SJSA1 (cell line): ENCODE measurements around the gene CEP128. TPM values are rescaled to one million over a fixed set of nuclear protein-coding genes. Genes with fewer than 3 reads are reported as not detected.

Experiments used
- DNase-seq, 2 experiments: peaks; one replicate each; pipeline ENCODE4 v3.0.0-alpha.2; 2015 to 2020; ENCODE audit warnings: low spot score in 2 of 2, low read depth in 1 of 2
- H3K27ac ChIP-seq: fragments of 250-450 bp; sonication (Bioruptor Pico); 2 replicates; pipeline ENCODE4 v1.5.1; 2020; ENCODE audit warnings: mild to moderate bottlenecking, moderate library complexity
- H3K27me3 ChIP-seq: fragments of 250-450 bp; sonication (Bioruptor Pico); replicated peaks from 2 replicates; pipeline ENCODE4 v1.5.1; 2020; ENCODE audit warnings: mild to moderate bottlenecking, moderate library complexity
- H3K36me3 ChIP-seq: fragments of 250-450 bp; sonication (Bioruptor Pico); 2 replicates; pipeline ENCODE4 v1.5.1; 2020; ENCODE audit warnings: mild to moderate bottlenecking
- H3K4me1 ChIP-seq: fragments of 250-450 bp; sonication (Bioruptor Pico); replicated peaks from 2 replicates; pipeline ENCODE4 v1.6.1; 2021; ENCODE audit warnings: mild to moderate bottlenecking
- H3K4me3 ChIP-seq: fragments of 250-450 bp; sonication (Bioruptor Pico); 2 replicates; pipeline ENCODE4 v1.5.1; 2020; ENCODE audit warnings: mild to moderate bottlenecking
- H3K9me3 ChIP-seq: fragments of 250-450 bp; sonication (Bioruptor Pico); replicated peaks from 2 replicates; pipeline ENCODE4 v1.5.1; 2020; ENCODE audit warnings: mild to moderate bottlenecking
- total RNA-seq: library from RNA; depleted of rRNA; stranded (reverse); fragments of >200 nt; shearing (Covaris generic); gene quantifications from 2 replicates; pipeline ENCODE4 v1.2.3, GENCODE V29; 2014; rRNA removed

Gene CEP128
- 4.9 and 5.2 TPM in 2 replicates for total RNA-seq

DNA sequence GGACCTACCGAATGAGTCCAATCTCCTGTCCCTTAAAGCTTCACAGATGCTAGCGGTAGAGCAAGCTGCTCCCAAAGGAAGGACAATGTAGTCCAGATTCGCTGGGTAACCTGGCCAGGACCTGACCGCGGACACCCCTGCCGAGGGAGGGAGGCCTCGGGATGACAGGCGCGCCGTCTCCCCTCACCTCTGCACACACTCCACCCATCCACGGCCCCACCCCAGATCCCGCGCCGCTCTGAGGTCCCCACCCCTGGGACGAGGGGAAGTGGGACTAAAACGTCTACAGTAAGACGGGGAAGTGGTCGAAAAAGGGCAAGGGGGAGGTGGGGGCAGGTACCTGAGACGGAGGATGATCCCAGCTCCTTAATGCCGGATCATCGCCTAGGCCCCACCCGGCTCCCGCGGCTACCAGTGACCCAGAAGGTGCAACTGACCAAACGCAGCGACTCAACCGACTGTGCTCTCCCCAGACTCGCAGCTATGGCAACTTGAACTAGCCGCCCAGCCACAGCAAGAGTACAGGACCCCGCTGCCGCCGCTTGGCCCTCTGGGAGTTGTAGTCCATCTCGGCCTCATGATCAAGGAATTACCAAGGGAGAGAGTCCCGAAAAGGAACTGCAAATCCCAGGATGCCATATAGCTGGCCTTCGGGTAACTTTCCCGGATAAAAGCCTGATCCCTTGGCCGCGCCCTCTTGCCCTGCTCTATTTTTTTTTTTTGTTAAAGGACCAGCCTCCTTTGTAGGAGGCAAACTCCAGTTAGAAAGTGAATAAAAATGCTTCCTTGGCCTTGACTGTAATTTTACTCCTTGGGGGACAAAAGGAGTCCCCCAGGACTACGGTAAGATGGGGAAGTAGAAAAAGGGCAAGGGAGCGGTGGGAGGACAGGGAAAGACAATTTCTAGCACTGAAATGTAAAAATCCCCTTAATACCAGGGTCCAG is at the start of gene CEP128:
TSS of gene CEP128 (minus strand) at position 498 of the 945 bp plus-strand sequence.
- H3K4me1 ChIP-seq, result peaks cover 16% of the 10 kb centered on the region
- peak within 1 kb of the TSS; percentile 36 for H3K27ac ChIP-seq
- H3K4me3 ChIP-seq, result peak within 1 kb of the TSS; percentile 55
- DNase-seq, result peak; percentile 93 to 95
- H3K9me3 ChIP-seq, result no peaks in the 10 kb centered on the region
- peaks cover 3% of the 10 kb centered on the region; the same call in 1 of the 2 replicates for H3K36me3 ChIP-seq
- no peaks in the 10 kb centered on the region for H3K27me3 ChIP-seq

DNA sequence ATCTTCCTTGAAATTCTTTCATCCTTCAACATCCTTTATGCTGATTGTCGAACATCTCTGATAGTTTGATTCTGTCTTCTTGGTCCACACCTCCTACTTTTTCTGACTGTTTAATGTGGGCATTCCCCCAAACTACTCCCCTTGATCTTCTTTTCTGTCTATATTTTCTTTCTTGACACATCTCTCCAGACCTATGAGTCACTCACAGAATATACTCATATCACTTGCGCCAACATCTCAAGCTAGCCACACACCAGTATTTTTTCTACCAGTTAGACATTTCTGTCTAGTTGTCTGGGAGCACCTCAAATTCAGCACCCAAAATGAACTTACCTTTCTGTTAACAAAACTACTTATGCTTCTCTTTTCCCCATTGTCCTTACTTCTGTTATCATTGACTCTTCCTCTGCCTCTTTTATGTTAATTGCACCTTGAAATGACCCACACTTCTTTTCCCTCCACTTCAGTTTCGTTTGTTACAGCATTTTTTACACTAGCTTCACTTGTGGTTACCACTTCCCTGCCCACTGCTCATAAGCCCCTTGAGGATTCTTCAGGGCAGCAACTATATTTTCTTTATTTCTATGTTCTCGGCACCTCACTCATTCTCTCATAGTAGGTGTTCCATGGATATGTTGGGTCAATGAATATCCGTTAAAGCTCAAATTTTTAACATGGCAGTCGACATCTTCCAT is 47.3 kb upstream of the CEP128 start:
- Histone ChIP-seq H3K4me3 (no peak overlapping the region), H3K27me3 (no peaks in the 10 kb centered on the region), H3K9me3 (no peaks in the 10 kb centered on the region), H3K36me3 (no peaks in the 10 kb centered on the region), H3K27ac (no peak overlapping the region), H3K4me1 (no peaks in the 10 kb centered on the region)
- no peak for DNase-seq

DNA sequence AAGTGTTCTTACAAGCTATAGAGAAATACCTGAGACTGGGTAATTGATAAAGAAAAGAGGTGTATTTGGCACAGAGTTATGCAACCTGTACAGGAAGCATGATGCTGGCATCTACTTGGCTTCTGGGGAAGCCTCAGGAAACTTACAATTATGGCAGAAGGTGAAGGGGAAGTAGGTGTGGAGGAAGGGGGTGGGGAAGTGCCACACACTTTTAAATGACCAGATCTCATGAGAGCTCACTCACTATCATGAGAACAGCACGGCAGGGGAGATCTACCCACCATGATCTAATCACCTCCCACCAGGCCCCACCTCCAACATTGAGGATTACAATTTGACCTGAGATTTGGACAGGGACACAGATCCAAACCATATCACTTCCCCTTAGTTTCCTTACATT is 46.7 kb upstream of the CEP128 start:
- no peaks in the 10 kb centered on the region for H3K4me1 ChIP-seq
- no peaks in the 10 kb centered on the region for H3K9me3 ChIP-seq
- DNase-seq, result no peak
- H3K36me3 ChIP-seq, result no peaks in the 10 kb centered on the region
- no peak overlapping the region for H3K4me3 ChIP-seq
- no peak overlapping the region for H3K27ac ChIP-seq
- no peaks in the 10 kb centered on the region for H3K27me3 ChIP-seq

DNA sequence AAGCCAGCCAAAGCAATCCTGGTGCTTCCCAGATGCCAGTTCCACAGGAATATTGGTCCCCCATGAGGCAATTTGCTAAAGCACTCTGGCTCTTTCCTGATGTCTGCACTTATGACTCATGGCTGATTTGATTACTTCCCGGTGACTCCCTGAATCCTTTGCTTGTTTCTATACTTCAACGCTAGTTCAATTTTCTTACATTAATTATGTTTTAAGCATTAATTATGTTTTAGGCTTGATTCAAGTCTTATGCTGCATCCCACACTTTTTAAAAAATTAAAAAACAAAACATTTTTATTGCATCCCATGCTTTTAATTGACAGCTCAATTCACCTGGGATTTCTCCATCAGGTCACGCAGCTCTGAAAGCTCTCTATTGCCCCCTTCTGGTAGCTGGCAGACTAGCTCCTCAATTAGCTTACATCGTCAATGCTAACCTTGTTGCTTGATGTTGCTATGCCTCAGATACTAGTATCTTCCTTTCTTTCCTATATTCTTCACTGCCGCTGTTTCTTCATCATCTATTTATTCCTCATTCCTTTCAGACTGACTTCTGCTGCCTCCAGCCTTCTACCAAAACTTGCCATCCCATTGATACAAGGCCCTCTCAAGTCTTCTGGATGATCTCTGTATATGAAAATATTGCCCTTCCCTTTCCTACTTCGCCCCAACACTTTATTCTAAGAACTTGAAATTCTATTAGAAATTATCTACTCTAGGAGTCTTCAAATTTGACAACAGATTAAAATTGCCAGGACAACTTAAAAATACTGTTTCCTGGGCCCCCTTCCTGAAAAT is 45.9 kb upstream of the CEP128 start:
- Histone ChIP-seq H3K9me3 (no peaks in the 10 kb centered on the region), H3K4me1 (no peaks in the 10 kb centered on the region), H3K36me3 (no peaks in the 10 kb centered on the region), H3K4me3 (no peak overlapping the region), H3K27ac (no peak overlapping the region), H3K27me3 (no peaks in the 10 kb centered on the region)
- DNase-seq, result peak; percentile 53 to 62

DNA sequence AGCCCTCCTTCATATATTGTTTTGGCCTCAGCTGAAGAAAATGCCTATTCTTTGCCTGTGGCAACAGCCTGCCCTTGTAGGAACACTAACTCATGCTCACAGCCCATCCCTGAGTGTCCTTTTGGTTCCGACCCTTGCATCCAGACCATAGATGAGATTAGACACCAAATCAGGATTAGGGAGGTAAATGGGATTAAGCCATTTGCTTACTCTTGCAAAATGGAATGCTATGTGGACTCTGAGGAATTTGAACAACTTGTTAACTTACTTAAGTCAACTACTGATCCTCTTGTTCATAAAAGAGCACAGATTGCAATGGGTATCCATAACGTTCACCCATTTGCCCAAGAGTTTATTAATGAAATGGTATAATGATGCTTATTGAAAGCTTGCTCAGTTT is 41.2 kb upstream of the CEP128 start:
- no peaks in the 10 kb centered on the region for H3K9me3 ChIP-seq
- H3K4me3 ChIP-seq, result no peak overlapping the region
- no peaks in the 10 kb centered on the region for H3K36me3 ChIP-seq
- H3K27me3 ChIP-seq, result no peaks in the 10 kb centered on the region
- DNase-seq, result no peak
- H3K4me1 ChIP-seq, result no peaks in the 10 kb centered on the region
- H3K27ac ChIP-seq, result no peak overlapping the region

DNA sequence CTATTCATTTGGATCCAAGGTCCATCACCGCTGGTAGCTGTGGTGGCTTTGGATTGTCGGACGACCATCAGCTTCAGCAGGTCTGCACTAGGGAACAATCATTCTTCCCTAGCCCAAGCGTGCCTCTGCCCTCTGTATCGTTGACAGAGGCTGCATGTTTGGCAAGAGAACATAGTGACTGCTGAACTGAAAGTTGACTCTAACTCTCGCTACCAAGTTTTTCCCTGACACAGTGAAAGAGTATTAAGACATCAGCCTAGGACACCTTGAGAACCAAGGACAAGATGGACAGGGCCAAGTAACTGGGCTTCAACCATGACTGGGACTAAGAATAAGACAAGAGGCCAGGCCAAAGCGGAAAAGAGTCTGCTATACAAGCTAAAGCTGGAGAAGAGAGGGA is 40.1 kb upstream of the CEP128 start:
- DNase-seq, result no peak
- no peaks in the 10 kb centered on the region for H3K4me1 ChIP-seq
- H3K27ac ChIP-seq, result no peak overlapping the region

DNA sequence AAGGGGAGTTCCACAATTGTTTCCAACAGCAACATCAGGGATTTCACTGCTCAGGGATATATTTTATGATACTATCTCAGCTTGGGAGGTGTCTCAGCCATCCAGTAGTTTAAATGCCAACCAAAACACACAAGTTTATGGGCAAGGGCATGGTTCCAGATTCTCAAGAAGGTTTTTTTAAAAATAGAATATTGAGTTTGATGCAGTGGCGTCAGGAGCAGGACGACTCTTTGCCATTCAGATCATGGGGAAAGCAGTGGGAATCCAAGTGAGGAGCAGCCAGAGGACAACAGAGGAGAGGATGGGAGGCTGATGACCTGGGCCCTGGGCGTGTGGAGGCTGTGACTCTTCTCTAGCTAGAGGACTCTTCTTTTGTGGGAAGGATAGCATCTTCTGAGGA is 39.6 kb upstream of the CEP128 start:
- H3K27me3 ChIP-seq, result no peaks in the 10 kb centered on the region
- no peaks in the 10 kb centered on the region for H3K4me1 ChIP-seq
- no peaks in the 10 kb centered on the region for H3K36me3 ChIP-seq
- no peak overlapping the region for H3K4me3 ChIP-seq
- no peaks in the 10 kb centered on the region for H3K9me3 ChIP-seq
- no peak for DNase-seq
- H3K27ac ChIP-seq, result no peak overlapping the region

More for the DNA sequence above, 40.1 kb upstream of the CEP128 start:
- Histone ChIP-seq H3K36me3 (no peaks in the 10 kb centered on the region), H3K4me3 (no peak overlapping the region), H3K27me3 (no peaks in the 10 kb centered on the region), H3K9me3 (no peaks in the 10 kb centered on the region)

DNA sequence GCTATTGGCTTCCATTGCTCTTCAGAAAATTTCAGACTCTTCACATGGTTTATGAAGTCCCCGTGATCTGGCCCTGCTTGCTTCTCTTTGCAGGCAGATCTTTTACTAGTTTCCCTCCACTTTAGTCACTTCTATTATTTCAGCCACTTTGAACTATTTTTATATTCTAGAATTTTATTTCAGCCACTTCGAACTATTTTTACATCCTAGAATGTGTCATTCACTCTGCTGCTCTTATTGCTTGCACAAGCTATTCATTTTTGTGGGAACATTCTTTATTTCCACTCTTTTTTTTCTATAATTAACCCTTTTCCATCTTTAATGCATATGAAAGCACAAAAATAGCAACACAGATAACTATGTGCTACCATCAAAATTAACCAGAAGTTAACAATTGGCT is 38.4 kb upstream of the CEP128 start:
- Histone ChIP-seq H3K4me1 (no peaks in the 10 kb centered on the region), H3K27ac (no peak overlapping the region), H3K36me3 (no peaks in the 10 kb centered on the region), H3K9me3 (no peaks in the 10 kb centered on the region), H3K4me3 (no peak overlapping the region), H3K27me3 (no peaks in the 10 kb centered on the region)
- no peak for DNase-seq

DNA sequence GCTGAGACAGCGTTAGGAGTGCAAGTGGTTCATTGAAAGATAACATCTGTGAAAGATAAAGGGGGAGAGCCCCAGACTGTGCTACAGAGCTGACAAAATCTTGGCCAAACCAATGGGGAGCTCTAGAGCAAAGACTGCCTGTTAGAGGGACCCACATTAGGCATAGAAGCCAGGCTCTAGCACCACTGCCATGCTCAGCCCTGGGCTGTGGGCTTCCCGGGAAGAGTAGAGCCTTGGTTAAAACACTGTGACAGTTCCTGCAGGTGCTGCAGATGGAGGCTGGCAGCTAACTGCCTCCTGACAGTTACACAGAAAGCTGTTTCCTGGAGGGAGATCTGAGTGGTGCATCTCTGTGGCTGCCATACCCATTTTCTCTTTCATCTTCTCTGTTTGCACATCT is 36.9 kb upstream of the CEP128 start:
- Histone ChIP-seq H3K9me3 (no peaks in the 10 kb centered on the region), H3K4me3 (no peak overlapping the region), H3K27me3 (no peaks in the 10 kb centered on the region), H3K36me3 (no peaks in the 10 kb centered on the region), H3K27ac (no peak overlapping the region), H3K4me1 (no peaks in the 10 kb centered on the region)
- no peak for DNase-seq

DNA sequence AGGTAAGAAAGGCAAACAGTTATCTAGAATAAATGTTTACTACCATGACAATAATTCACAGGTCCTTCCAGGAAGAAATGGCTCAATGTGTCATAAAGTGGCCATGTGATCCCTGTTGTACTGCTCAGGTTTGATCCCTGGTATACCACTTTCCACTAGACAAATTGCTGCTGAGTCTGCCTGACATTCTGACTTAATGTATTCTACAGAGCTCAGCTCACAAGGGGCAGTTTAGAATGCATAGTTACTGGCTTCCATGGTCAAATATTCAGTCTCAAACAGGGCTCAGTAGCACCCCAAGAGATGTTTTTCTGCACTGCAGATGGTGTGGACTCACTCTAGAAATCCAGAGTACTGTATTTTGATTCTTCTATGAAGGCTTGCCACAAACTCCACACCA is 35.7 kb upstream of the CEP128 start:
- DNase-seq, result no peak
- Histone ChIP-seq H3K36me3 (no peaks in the 10 kb centered on the region), H3K9me3 (no peaks in the 10 kb centered on the region)

DNA sequence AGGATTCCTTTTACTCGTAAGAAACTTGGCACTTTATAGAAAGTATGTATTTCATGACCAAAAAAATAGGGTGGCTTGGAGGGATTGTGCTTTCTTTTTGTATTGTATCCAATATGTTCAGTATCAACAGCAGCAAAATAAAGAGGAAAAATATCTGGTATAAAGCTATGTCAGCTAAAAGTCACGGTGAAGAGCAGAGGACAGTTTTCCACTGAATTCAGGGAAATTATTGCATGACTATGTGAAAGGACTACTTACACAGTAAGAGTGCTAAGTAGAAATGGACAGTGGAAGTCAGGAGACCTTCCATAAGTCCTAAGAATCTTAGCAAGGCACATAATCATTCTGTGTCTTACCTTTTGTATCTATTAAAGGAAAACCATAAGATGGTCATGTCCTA is 33.1 kb upstream of the CEP128 start:
- DNase-seq, result no peak
- Histone ChIP-seq H3K4me1 (no peaks in the 10 kb centered on the region), H3K9me3 (no peaks in the 10 kb centered on the region), H3K36me3 (no peaks in the 10 kb centered on the region), H3K4me3 (no peak overlapping the region), H3K27ac (no peak overlapping the region), H3K27me3 (no peaks in the 10 kb centered on the region)

More for the DNA sequence above, 35.7 kb upstream of the CEP128 start:
- Histone ChIP-seq H3K4me1 (no peaks in the 10 kb centered on the region), H3K4me3 (no peak overlapping the region), H3K27me3 (no peaks in the 10 kb centered on the region), H3K27ac (no peak overlapping the region)

DNA sequence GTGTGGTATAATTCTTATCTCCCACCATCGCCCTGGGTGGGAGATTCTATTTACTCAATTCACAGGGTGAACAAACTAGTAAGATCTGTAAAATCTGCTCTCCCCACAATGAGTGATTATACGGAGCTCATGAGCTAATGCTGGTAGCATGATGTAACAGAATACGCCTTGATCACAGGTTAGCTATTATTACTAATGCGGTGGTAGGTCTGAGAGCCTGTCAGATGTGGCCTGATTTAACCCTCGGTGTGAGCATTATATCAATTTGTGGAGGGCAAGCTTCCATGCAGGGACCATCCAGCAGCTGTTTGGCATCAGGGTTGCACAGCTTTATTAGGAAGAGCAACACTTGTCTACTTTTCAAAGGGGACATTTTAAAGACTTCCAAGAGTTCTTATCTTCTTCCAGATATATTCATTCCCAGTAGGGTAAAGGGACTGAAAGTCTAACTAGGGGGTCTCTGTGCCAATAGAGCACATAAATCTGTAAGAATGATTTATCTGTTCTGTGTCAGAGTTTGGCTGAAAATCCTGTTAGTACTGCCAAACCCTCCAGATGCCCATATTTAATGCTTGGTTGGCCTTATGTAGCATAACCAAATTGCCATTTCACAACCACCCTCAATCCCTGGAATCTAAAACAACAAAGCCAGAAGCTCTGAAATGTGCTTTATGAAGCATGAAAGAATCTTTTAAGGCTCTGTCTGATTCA is 32.5 kb upstream of the CEP128 start:
- no peaks in the 10 kb centered on the region for H3K36me3 ChIP-seq
- no peak overlapping the region for H3K27ac ChIP-seq
- no peak overlapping the region for H3K4me3 ChIP-seq
- H3K4me1 ChIP-seq, result no peaks in the 10 kb centered on the region
- DNase-seq, result no peak
- H3K27me3 ChIP-seq, result no peaks in the 10 kb centered on the region
- no peaks in the 10 kb centered on the region for H3K9me3 ChIP-seq

DNA sequence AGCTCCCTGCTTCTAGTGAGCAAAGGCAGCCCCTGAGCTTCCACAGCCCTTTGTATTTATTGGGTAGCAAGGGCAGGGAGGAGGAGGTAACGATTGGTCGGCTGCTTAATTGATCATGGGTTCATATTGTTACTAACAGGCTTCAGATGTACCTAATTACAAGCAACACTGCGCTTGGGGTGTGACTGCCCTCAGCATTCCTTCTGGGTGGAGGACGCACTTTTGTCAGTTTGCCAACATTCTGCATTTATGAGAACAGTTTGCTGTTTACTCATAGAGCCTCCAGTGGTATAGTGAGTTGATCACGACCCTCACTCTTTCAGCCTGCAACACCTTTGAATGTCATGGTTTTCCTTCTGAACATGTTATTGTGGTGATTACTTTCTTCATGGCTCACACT is 23.5 kb upstream of the CEP128 start:
- Histone ChIP-seq H3K9me3 (no peaks in the 10 kb centered on the region), H3K36me3 (no peaks in the 10 kb centered on the region), H3K27ac (no peak overlapping the region), H3K4me3 (no peak overlapping the region), H3K27me3 (no peaks in the 10 kb centered on the region), H3K4me1 (no peaks in the 10 kb centered on the region)
- no peak for DNase-seq
